HL-60/S4 treated with retinoic acid at 250 ng/mL for 4 days and 3 days (cell line): Measurements from ENCODE around the gene FER.
"Not testable (repeated sequence)": the region's sequence is repeated elsewhere in the genome, so short reads cannot be mapped to it uniquely, and the experiment has no call there.

Source experiments
- in situ Hi-C: fragments of 300-500 bp; cut with MboI; formaldehyde crosslinking; loops from 2 replicates; pipeline ENCODE4 v1.7.0; 2022; ENCODE audit warnings: low sequenced_read_pairs

The FER gene

GRCh38 chr5:108869066-108869465, 121.4 kb downstream of the FER start:
- in situ Hi-C loops: no loop called here

GRCh38 chr5:108876451-108876850, 128.8 kb downstream of the FER start:
- in situ Hi-C loops: no loop called here

GRCh38 chr5:108878756-108879155, 131.1 kb downstream of the FER start:
- in situ Hi-C loops: no loop called here

GRCh38 chr5:108881133-108881532, 133.4 kb downstream of the FER start:
- in situ Hi-C loops: no loop called here

GRCh38 chr5:108884736-108885135, 137.0 kb downstream of the FER start:
- in situ Hi-C loops: no loop called here

- in situ Hi-C loops: no loop called here
Measured at GRCh38 chr5:108898257-108898656, 150.6 kb downstream of the FER start.

- in situ Hi-C loops: no loop called here
Measured at GRCh38 chr5:108898707-108899106, 151.0 kb downstream of the FER start.

GRCh38 chr5:108899244-108899643, 151.5 kb downstream of the FER start:
- in situ Hi-C loops: not testable (repeated sequence)

- in situ Hi-C loops: no loop called here
Measured at GRCh38 chr5:108900668-108901067, 153.0 kb downstream of the FER start.

- in situ Hi-C loops: no loop called here
Measured at GRCh38 chr5:108905805-108906204, 158.1 kb downstream of the FER start.

GRCh38 chr5:108910627-108911026, 162.9 kb downstream of the FER start:
- in situ Hi-C loops: no loop called here

- in situ Hi-C loops: no loop called here
Measured at GRCh38 chr5:108911055-108911454, 163.4 kb downstream of the FER start.

GRCh38 chr5:108917596-108917995, 169.9 kb downstream of the FER start:
- in situ Hi-C loops: no loop called here

- in situ Hi-C loops: no loop called here
Measured at GRCh38 chr5:108919591-108920326, 172.1 kb downstream of the FER start.

GRCh38 chr5:108924457-108924961, 176.8 kb downstream of the FER start:
- in situ Hi-C loops: no loop called here

GRCh38 chr5:108925073-108925472, 177.4 kb downstream of the FER start:
- in situ Hi-C loops: no loop called here

GRCh38 chr5:108930107-108930506, 182.4 kb downstream of the FER start:
- in situ Hi-C loops: no loop called here

- in situ Hi-C loops: no loop called here
Measured at GRCh38 chr5:108935611-108936010, 187.9 kb downstream of the FER start.

- in situ Hi-C loops: no loop called here
Measured at GRCh38 chr5:108937221-108937620, 189.5 kb downstream of the FER start.

GRCh38 chr5:108940506-108940905, 192.8 kb downstream of the FER start:
- in situ Hi-C loops: no loop called here

GRCh38 chr5:108941746-108942145, 194.0 kb downstream of the FER start:
- in situ Hi-C loops: no loop called here

GRCh38 chr5:108942701-108943100, 195.0 kb downstream of the FER start:
- in situ Hi-C loops: no loop called here

GRCh38 chr5:108945094-108945493, 197.4 kb downstream of the FER start:
- in situ Hi-C loops: no loop called here
